DMS153 treated with DMSO at 0.1 percent for 48 hours (cell line): Measurements from ENCODE around the gene PTPRC.
"Not testable (repeated sequence)": the region's sequence is repeated elsewhere in the genome, so short reads cannot be mapped to it uniquely, and the experiment has no call there.

Source experiments
- DNase-seq: peaks from one replicate; lab custom pipeline; 2025; ENCODE audit not compliant: unreplicated experiment; lab: John Stamatoyannopoulos, UW

PTPRC gene

GRCh38 chr1:198638894-198639635, at the start of gene PTPRC:
TSS of gene PTPRC (plus strand) at chr1:198639040. CDS start at chr1:198639269, 229 bp downstream.
- DNase-seq, result no peak

GRCh38 chr1:198590454-198590853, 48.4 kb upstream of the PTPRC start:
- no peak for DNase-seq

GRCh38 chr1:198595765-198596164, 43.1 kb upstream of the PTPRC start:
- DNase-seq, result no peak

GRCh38 chr1:198597690-198598430, 41.0 kb upstream of the PTPRC start:
- no peak for DNase-seq

- DNase-seq, result no peak
Measured at GRCh38 chr1:198598796-198599321, 40.0 kb upstream of the PTPRC start.

GRCh38 chr1:198599749-198600148, 39.1 kb upstream of the PTPRC start:
- no peak for DNase-seq

GRCh38 chr1:198600906-198601305, 37.9 kb upstream of the PTPRC start:
- no peak for DNase-seq

GRCh38 chr1:198601310-198601709, 37.5 kb upstream of the PTPRC start:
- DNase-seq, result not testable (repeated sequence)

- no peak for DNase-seq
Measured at GRCh38 chr1:198601936-198602889, 36.6 kb upstream of the PTPRC start.

- no peak for DNase-seq
Measured at GRCh38 chr1:198604975-198605374, 33.9 kb upstream of the PTPRC start.

GRCh38 chr1:198605406-198605805, 33.4 kb upstream of the PTPRC start:
- DNase-seq, result no peak

GRCh38 chr1:198606020-198606438, 32.8 kb upstream of the PTPRC start:
- no peak for DNase-seq

GRCh38 chr1:198607714-198608113, 31.1 kb upstream of the PTPRC start:
- DNase-seq, result no peak

- no peak for DNase-seq
Measured at GRCh38 chr1:198610362-198610761, 28.5 kb upstream of the PTPRC start.

GRCh38 chr1:198611219-198611618, 27.6 kb upstream of the PTPRC start:
- DNase-seq, result no peak

- no peak for DNase-seq
Measured at GRCh38 chr1:198612471-198613260, 26.2 kb upstream of the PTPRC start.

GRCh38 chr1:198617406-198617805, 21.4 kb upstream of the PTPRC start:
- no peak for DNase-seq

GRCh38 chr1:198619375-198620140, 19.3 kb upstream of the PTPRC start:
- no peak for DNase-seq

- no peak for DNase-seq
Measured at GRCh38 chr1:198620218-198620617, 18.6 kb upstream of the PTPRC start.
